A172 (cell line): ENCODE measurements around the gene SEH1L. TPM values are rescaled to one million over a fixed set of nuclear protein-coding genes. Genes with fewer than 3 reads are reported as not detected.

Experiments used
- DNase-seq: peaks from one replicate; pipeline ENCODE4 v3.0.0-alpha.2; 2015; ENCODE audit warnings: low spot score
- total RNA-seq: library from RNA; depleted of rRNA; stranded (reverse); fragments of >200 nt; shearing (Covaris generic); gene quantifications from 2 replicates; pipeline ENCODE4 v1.2.3, GENCODE V29; 2014; rRNA removed

Gene SEH1L
- total RNA-seq, 1 experiment from 2014 or later, result 51.2 TPM

- no peak for DNase-seq
Measured at GRCh38 chr18:13036622-13037320, 89.0 kb downstream of the SEH1L start.

Other genes with a start within 250 kb of the SEH1L start
- gene CEP76, start 245.3 kb upstream of the SEH1L start, total RNA-seq, result 27.4 and 31.3 TPM in 2 replicates
- 139 and 142 TPM in 2 replicates for gene PSMG2, start 245.0 kb upstream of the SEH1L start, total RNA-seq
- gene PTPN2, start 63.8 kb upstream of the SEH1L start, total RNA-seq, result 41.1 and 43.9 TPM in 2 replicates
- 30.1 and 30.5 TPM in 2 replicates for gene CEP192, start 43.4 kb downstream of the SEH1L start, total RNA-seq